GM21526 (cell line): ENCODE measurements around the gene RAB20.

Experiments
- ATAC-seq: cut with Tn5 transposase; IDR thresholded peaks from one replicate; pipeline ENCODE4 v1.9.1; 2021; ENCODE audit warnings: moderate library complexity; ENCODE audit not compliant: unreplicated experiment, low FRiP score

Gene RAB20

GRCh38 chr13:110474713-110475112 is 86.8 kb downstream of the RAB20 start:
- no peak for ATAC-seq
